Sigmoid colon (tissue), 4 donors: ENCODE measurements around the gene MLLT3.

Experiments used
- POLR2A ChIP-seq, 2 donors: fragments of 450-650 bp; IDR thresholded peaks; one replicate each; pipeline ENCODE4 v1.6.1; 2016; ENCODE audit warnings: antibody characterized with exemption in 2 of 2, mild to moderate bottlenecking in 2 of 2, moderate library complexity in 2 of 2
- POLR2AphosphoS5 ChIP-seq, 4 donors: sonication (generic); formaldehyde crosslinking; IDR thresholded peaks; one replicate each; pipeline ENCODE4 v1.6.1; 2017; ENCODE audit warnings: antibody characterized with exemption in 4 of 4
- TF ChIP-seq, protein P1 (sequence below), 4 experiments: fragments of 450-650 bp in 3 of 4; fragments of 200-600 bp in 1 of 4; IDR thresholded peaks; one replicate each; pipeline ENCODE4 v1.5.1; 2016 to 2019; ENCODE audit warnings: antibody characterized with exemption in 4 of 4, mild to moderate bottlenecking in 3 of 4, moderate library complexity in 2 of 4

GRCh38 chr9:20591223-20591622 lies 31.1 kb downstream of the MLLT3 start:
- TF ChIP-seq POLR2A (IDR thresholded peaks at IDR 0.05) (no peak), POLR2AphosphoS5 (IDR thresholded peaks at IDR 0.05) (no peak)
- TF ChIP-seq, protein P1, sequence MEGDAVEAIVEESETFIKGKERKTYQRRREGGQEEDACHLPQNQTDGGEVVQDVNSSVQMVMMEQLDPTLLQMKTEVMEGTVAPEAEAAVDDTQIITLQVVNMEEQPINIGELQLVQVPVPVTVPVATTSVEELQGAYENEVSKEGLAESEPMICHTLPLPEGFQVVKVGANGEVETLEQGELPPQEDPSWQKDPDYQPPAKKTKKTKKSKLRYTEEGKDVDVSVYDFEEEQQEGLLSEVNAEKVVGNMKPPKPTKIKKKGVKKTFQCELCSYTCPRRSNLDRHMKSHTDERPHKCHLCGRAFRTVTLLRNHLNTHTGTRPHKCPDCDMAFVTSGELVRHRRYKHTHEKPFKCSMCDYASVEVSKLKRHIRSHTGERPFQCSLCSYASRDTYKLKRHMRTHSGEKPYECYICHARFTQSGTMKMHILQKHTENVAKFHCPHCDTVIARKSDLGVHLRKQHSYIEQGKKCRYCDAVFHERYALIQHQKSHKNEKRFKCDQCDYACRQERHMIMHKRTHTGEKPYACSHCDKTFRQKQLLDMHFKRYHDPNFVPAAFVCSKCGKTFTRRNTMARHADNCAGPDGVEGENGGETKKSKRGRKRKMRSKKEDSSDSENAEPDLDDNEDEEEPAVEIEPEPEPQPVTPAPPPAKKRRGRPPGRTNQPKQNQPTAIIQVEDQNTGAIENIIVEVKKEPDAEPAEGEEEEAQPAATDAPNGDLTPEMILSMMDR (IDR thresholded peaks at IDR 0.05): no peak
